PC-3 (cell line): ENCODE data around the gene SRGAP2B. TPM values are rescaled to one million over a fixed set of nuclear protein-coding genes. Genes with fewer than 3 reads are reported as not detected.
"Not testable (repeated sequence)": the region's sequence is repeated elsewhere in the genome, so short reads cannot be mapped to it uniquely, and the experiment has no call there.

ENCODE experiments used
- ATAC-seq: fragments of 200-7000 bp; cut with Tn5 transposase; 2 replicates; pipeline ENCODE4 v1.9.1; 2020; ENCODE audit warnings: mild to moderate bottlenecking, moderate library complexity
- BruUV-seq: library from RNA; stranded (reverse); fragments of 400-500 nt; replicated peaks from 2 replicates; lab custom pipeline; 2021; lab: Mats Ljungman, UMichigan
- CTCF ChIA-PET: fragments of 300-600 bp; sonication (Branson Sonifier 250); formaldehyde crosslinking; loops from one replicate; lab custom pipeline; 2022; ENCODE audit warnings: antibody characterized with exemption; lab: Charles Lee
- POLR2A ChIA-PET: fragments of 300-600 bp; sonication (Branson Sonifier 250); formaldehyde crosslinking; loops from one replicate; lab custom pipeline; 2022; ENCODE audit warnings: antibody characterized with exemption; ENCODE audit not compliant: unreplicated experiment; lab: Charles Lee
- DNase-seq: peaks from one replicate; pipeline ENCODE4 v3.0.0-alpha.2; 2015
- H2AFZ ChIP-seq: fragments of 300-600 bp; sonication (generic); 2 replicates; pipeline ENCODE4 v1.6.0; 2016; ENCODE audit warnings: antibody characterized with exemption, low read length
- H3F3A ChIP-seq: fragments of 300-600 bp; sonication (generic); one replicate; pipeline ENCODE4 v1.6.0; 2017; ENCODE audit warnings: antibody characterized with exemption, low read length, control low read depth, mild to moderate bottlenecking; ENCODE audit not compliant: unreplicated experiment
- H3K27ac ChIP-seq: fragments of 300-600 bp; sonication (generic); 2 replicates; pipeline ENCODE4 v1.5.1; 2016; ENCODE audit warnings: mild to moderate bottlenecking, low read length
- H3K27me3 ChIP-seq: fragments of 300-600 bp; sonication (generic); 2 replicates; pipeline ENCODE4 v1.6.1; 2016; ENCODE audit warnings: low read length, mixed read lengths
- H3K36me3 ChIP-seq: fragments of 300-600 bp; sonication (generic); 2 replicates; pipeline ENCODE4 v1.6.1; 2016; ENCODE audit warnings: low read depth, mixed run types, low read length, mixed read lengths
- H3K4me1 ChIP-seq: fragments of 300-600 bp; sonication (generic); 2 replicates; pipeline ENCODE4 v1.5.1; 2016; ENCODE audit warnings: low read length; ENCODE audit not compliant: insufficient read depth
- H3K4me2 ChIP-seq: fragments of 300-600 bp; sonication (generic); 2 replicates; pipeline ENCODE4 v1.6.0; 2016; ENCODE audit warnings: low read length
- H3K4me3 ChIP-seq: fragments of 300-600 bp; sonication (generic); 2 replicates; pipeline ENCODE4 v1.5.1; 2016; ENCODE audit warnings: mild to moderate bottlenecking, low read length, mixed read lengths
- H3K79me2 ChIP-seq: fragments of 300-600 bp; sonication (generic); 2 replicates; pipeline ENCODE4 v1.6.1; 2017; ENCODE audit warnings: low read length, mixed read lengths
- H3K9ac ChIP-seq: fragments of 300-600 bp; sonication (generic); 2 replicates; pipeline ENCODE4 v1.6.0; 2016; ENCODE audit warnings: mild to moderate bottlenecking, low read length
- H3K9me2 ChIP-seq: fragments of 300-600 bp; sonication (generic); replicated peaks from 2 replicates; pipeline ENCODE4 v1.6.1; 2016; ENCODE audit warnings: mixed run types, low read length, mixed read lengths
- H3K9me3 ChIP-seq: fragments of 300-600 bp; sonication (generic); 2 replicates; pipeline ENCODE4 v1.6.1; 2016; ENCODE audit warnings: low read length, mixed read lengths
- H4K20me1 ChIP-seq: fragments of 300-600 bp; sonication (generic); 2 replicates; pipeline ENCODE4 v1.6.1; 2016; ENCODE audit warnings: low read length, mixed read lengths
- intact Hi-C: fragments of 100-400 bp; cut with micrococcal nuclease; formaldehyde crosslinking; loops from 2 replicates; pipeline ENCODE4 v1.9.0; 2023
- total RNA-seq: library from RNA; depleted of rRNA; stranded (reverse); fragments of >200 nt; gene quantifications from 2 replicates; pipeline ENCODE4 v1.2.3, GENCODE V29; 2014

Gene SRGAP2B
- total RNA-seq, 1 experiment from 2014 or later, result 14.3 TPM

DNA sequence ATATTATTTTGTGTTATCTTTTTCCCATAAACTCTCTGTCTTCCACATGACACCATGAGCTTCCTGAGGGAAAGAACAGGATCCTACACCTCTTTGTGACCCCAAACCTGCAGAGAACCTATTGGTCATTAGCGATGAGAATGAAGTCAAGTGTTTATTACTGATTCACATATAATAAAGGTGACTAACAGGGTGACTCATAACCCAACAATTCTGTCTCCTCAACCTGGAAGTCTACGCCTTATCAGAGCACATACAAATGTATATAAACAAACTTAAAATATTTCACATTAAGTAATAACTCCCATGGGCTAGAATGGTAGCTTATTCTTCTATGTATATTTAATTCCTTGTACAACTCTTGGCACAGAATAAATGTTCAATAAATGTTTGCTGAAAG lies 117.3 kb downstream of the SRGAP2B start:
- H4K20me1 ChIP-seq, H3K27me3 ChIP-seq, H3K9ac ChIP-seq, H2AFZ ChIP-seq, H3K9me3 ChIP-seq, H3K4me3 ChIP-seq, H3K4me2 ChIP-seq, H3K9me2 ChIP-seq, CTCF ChIA-PET, intact Hi-C loops, H3F3A ChIP-seq, BruUV-seq, H3K36me3 ChIP-seq, H3K79me2 ChIP-seq, H3K27ac ChIP-seq, POLR2A ChIA-PET, DNase-seq, H3K4me1 ChIP-seq: not testable (repeated sequence)
- peak; percentile 92 for ATAC-seq

DNA sequence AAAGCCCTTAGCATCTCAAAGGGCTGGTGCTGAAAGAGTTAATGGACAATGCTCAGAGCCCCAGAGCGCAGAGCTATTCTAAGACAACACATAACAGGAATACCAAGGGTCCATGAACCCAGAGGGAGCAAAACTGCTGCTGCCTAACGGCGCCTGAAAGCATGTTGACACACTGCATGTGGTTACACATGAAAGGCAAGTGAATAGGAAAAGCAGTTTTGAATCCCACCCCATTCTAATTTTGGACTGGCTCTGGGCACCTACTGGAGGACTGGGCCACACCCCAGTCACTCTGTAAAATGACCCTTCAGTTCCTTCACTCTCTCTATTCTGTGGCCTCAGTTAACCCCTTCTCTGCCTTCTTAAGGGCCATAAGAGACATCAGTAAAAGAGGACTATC lies 123.2 kb downstream of the SRGAP2B start:
- not testable (repeated sequence) for ATAC-seq, H3K4me2 ChIP-seq

DNA sequence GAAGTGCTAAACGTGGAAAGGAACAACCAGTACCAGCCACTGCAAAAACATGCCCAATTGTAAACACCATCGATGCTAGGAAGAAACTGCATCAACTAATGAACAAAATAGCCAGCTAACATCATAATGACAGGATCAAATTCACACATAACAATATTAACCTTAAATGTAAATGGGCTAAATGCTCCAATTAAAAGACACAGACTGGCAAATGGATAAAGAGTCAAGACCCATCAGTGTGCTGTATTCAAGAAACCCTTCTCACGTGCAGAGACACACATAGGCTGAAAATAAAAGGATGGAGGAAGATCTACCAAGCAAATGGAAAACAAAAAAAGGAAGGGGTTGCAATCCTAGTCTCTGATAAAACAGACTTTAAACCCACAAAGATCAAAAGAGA lies 128.6 kb downstream of the SRGAP2B start:
- H3K27me3 ChIP-seq, H3K4me1 ChIP-seq, H3K9me3 ChIP-seq, intact Hi-C loops, H3K36me3 ChIP-seq, H3K9me2 ChIP-seq, CTCF ChIA-PET, H2AFZ ChIP-seq, H4K20me1 ChIP-seq, H3K4me2 ChIP-seq, DNase-seq, H3K4me3 ChIP-seq, H3K27ac ChIP-seq, H3K9ac ChIP-seq, POLR2A ChIA-PET, ATAC-seq, BruUV-seq, H3F3A ChIP-seq, H3K79me2 ChIP-seq: not testable (repeated sequence)

More for the DNA sequence above, 123.2 kb downstream of the SRGAP2B start:
- H3K79me2 ChIP-seq, DNase-seq, intact Hi-C loops, H3K36me3 ChIP-seq, H3K4me1 ChIP-seq, H4K20me1 ChIP-seq, CTCF ChIA-PET, H3F3A ChIP-seq, H3K4me3 ChIP-seq, H3K27me3 ChIP-seq, POLR2A ChIA-PET, H2AFZ ChIP-seq, H3K9me2 ChIP-seq, H3K9ac ChIP-seq, BruUV-seq, H3K9me3 ChIP-seq, H3K27ac ChIP-seq: not testable (repeated sequence)

DNA sequence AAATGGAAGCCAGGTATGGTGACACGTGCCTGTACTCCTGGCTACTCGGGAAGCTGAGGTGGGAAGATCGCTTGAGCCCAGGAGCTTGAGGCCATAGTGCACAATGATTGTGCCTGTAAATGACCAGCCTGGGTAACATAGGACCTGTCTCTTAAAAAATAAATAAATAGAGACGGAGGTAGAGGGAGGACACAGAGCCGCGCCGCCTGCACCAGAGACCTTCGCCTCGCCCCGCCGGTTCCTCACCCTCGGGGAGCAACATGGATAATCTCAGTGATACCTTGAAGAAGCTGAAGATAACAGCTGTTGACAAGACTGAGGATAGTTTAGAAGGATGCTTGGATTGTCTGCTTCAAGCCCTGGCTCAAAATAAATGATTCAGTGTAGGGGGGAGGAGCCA lies 130.4 kb downstream of the SRGAP2B start:
- H3K9me2 ChIP-seq, H2AFZ ChIP-seq, H3K9me3 ChIP-seq, POLR2A ChIA-PET, H3K27ac ChIP-seq, H3K9ac ChIP-seq, H4K20me1 ChIP-seq, ATAC-seq, H3F3A ChIP-seq, H3K4me2 ChIP-seq, CTCF ChIA-PET, H3K79me2 ChIP-seq, H3K4me1 ChIP-seq, H3K27me3 ChIP-seq, DNase-seq, BruUV-seq, H3K4me3 ChIP-seq, intact Hi-C loops, H3K36me3 ChIP-seq: not testable (repeated sequence)

DNA sequence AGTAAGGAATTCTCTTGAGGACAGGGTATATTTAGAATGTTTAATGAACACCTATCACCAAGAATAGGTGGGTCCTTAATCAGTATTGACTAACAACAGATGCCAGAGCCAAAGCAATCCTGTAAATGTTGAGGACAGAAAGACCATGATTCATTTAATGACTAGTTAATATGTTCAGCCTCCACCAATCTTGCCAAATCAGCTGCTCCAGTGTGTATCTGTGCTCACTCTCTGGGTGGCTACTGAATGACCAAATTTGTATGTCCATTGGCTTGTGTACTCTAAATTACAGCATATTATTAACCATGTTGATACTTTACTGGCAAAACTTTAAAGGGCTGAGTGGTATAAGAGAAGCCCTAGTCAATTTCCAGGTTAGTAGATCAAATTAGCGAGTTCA lies 130.9 kb downstream of the SRGAP2B start:
- H2AFZ ChIP-seq, H3K36me3 ChIP-seq, DNase-seq, CTCF ChIA-PET, H3K4me2 ChIP-seq, intact Hi-C loops, H3K27ac ChIP-seq, H3K4me1 ChIP-seq, H3K27me3 ChIP-seq, H3K79me2 ChIP-seq, H3F3A ChIP-seq, POLR2A ChIA-PET, H3K9me2 ChIP-seq, H3K9ac ChIP-seq, H3K4me3 ChIP-seq, BruUV-seq, H3K9me3 ChIP-seq, H4K20me1 ChIP-seq: not testable (repeated sequence)
- peak; percentile 77 for ATAC-seq

DNA sequence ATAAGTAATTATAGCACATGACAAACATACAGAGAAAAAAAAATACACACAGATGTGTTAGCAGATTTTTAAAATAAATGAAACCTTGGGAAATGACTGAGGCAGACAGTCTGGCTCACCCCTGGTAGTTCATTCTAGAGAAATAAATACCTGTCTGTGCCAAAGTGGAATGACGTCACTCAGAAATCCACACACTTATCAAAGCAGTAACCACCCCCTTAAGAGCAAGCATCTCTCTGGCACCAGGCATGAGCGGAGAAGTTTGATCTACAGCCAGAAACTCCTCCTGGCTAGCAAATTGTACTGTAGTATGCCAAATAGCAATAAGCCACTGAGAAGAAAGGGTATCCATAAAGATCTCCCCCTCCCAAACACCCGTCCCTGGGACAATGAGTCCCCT lies 131.6 kb downstream of the SRGAP2B start:
- H3K4me2 ChIP-seq, DNase-seq, H3K9me3 ChIP-seq, CTCF ChIA-PET, H3K36me3 ChIP-seq, H3F3A ChIP-seq, intact Hi-C loops, POLR2A ChIA-PET, ATAC-seq, H3K9ac ChIP-seq, BruUV-seq, H3K4me1 ChIP-seq, H4K20me1 ChIP-seq, H3K79me2 ChIP-seq, H2AFZ ChIP-seq, H3K27me3 ChIP-seq, H3K9me2 ChIP-seq, H3K4me3 ChIP-seq, H3K27ac ChIP-seq: not testable (repeated sequence)
